SU-DHL-6 (cell line): ENCODE measurements around the gene BAG3.

Experiments
- H2AFZ ChIP-seq: fragments of 200-600 bp; sonication (generic); 2 replicates; pipeline ENCODE4 v1.6.1; 2014; ENCODE audit warnings: low read depth, mild to moderate bottlenecking, moderate library complexity, mixed read lengths, antibody characterized with exemption, low read length; ENCODE audit not compliant: severe bottlenecking
- H3F3A ChIP-seq: fragments of 200-600 bp; shearing (Covaris generic); 2 replicates; pipeline ENCODE4 v1.6.0; 2016; ENCODE audit warnings: antibody characterized with exemption, mild to moderate bottlenecking; ENCODE audit not compliant: insufficient read depth
- H3K27ac ChIP-seq: fragments of 200-600 bp; sonication (generic); 2 replicates; pipeline ENCODE4 v1.5.1; 2016; ENCODE audit warnings: low read depth, mild to moderate bottlenecking, low read length, moderate library complexity, mixed read lengths
- H3K27me3 ChIP-seq: fragments of 200-600 bp; sonication (generic), shearing (Covaris generic); 2 replicates; pipeline ENCODE4 v1.6.0; 2014; ENCODE audit warnings: mild to moderate bottlenecking, low read length
- H3K36me3 ChIP-seq: fragments of 200-600 bp; sonication (generic); 2 replicates; pipeline ENCODE4 v1.6.1; 2014; ENCODE audit warnings: mild to moderate bottlenecking, low read length, mixed read lengths
- H3K4me2 ChIP-seq: fragments of 300-600, 200-600 bp; shearing (Covaris generic), sonication (generic); 2 replicates; pipeline ENCODE4 v1.6.0; 2014; ENCODE audit warnings: low read length, low read depth, mild to moderate bottlenecking; ENCODE audit not compliant: poor library complexity, severe bottlenecking
- H3K4me3 ChIP-seq: fragments of 200-600 bp; sonication (generic); 2 replicates; pipeline ENCODE4 v1.5.1; 2014; ENCODE audit warnings: antibody characterized with exemption, low read length, mild to moderate bottlenecking, mixed read lengths; ENCODE audit not compliant: insufficient read depth, poor library complexity, severe bottlenecking
- H3K79me2 ChIP-seq: fragments of 200-600 bp; sonication (generic); 2 replicates; pipeline ENCODE4 v1.6.1; 2014; ENCODE audit warnings: mild to moderate bottlenecking, low read length, moderate library complexity; ENCODE audit not compliant: insufficient read depth
- H3K9ac ChIP-seq: fragments of 200-600 bp; sonication (generic); 2 replicates; pipeline ENCODE4 v1.7.0; 2014; ENCODE audit warnings: mild to moderate bottlenecking, low read length
- H3K9me2 ChIP-seq: fragments of 200-600 bp; sonication (generic); replicated peaks from 2 replicates; pipeline ENCODE4 v1.6.1; 2014; ENCODE audit warnings: low read length; ENCODE audit not compliant: insufficient read depth
- H3K9me3 ChIP-seq: fragments of 200-600 bp; sonication (generic); 2 replicates; pipeline ENCODE4 v1.6.1; 2014; ENCODE audit warnings: low read length, mixed read lengths; ENCODE audit not compliant: insufficient read depth
- H4K20me1 ChIP-seq: fragments of 200-600 bp; sonication (generic); 2 replicates; pipeline ENCODE4 v1.6.1; 2014; ENCODE audit warnings: low read depth, mild to moderate bottlenecking, antibody characterized with exemption, low read length, moderate library complexity, mixed read lengths
- CTCF ChIP-seq: fragments of 200-600 bp; sonication (generic); IDR thresholded peaks from one replicate; pipeline ENCODE4 v1.5.1; 2017; ENCODE audit warnings: antibody characterized with exemption, mild to moderate bottlenecking, low read length, moderate library complexity; ENCODE audit not compliant: insufficient read depth, poor library complexity, severe bottlenecking
- EZH2phosphoT487 ChIP-seq: fragments of 200-600 bp; sonication (generic), shearing (Covaris generic); conservative IDR thresholded peaks from 2 replicates; pipeline ENCODE4 v1.6.1; 2018; ENCODE audit warnings: mild to moderate bottlenecking, antibody characterized with exemption, low read length, moderate library complexity, mixed read lengths

Gene BAG3

DNA sequence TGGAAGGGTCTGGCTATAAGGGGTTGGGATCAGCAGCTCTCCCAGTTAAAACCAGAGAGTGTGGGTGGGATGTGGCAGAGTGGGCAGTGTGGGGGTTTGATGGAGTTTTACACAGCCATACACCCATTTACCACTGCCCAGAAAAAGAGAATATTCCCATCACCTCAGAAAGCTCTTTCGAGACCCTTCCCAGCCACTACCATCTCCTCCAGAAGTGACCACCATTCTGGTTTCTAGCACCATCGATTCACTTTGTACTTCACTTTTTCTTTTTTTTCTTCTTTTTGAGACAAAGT lies 15.5 kb downstream of the BAG3 start:
- no peak overlapping the region for H3K27ac ChIP-seq
- no peaks in the 10 kb centered on the region for H3K9me2 ChIP-seq
- no peak overlapping the region for H3K4me2 ChIP-seq
- no peaks in the 10 kb centered on the region for H4K20me1 ChIP-seq
- no peak overlapping the region for H2AFZ ChIP-seq
- H3K36me3 ChIP-seq: no peaks in the 10 kb centered on the region
- no peak overlapping the region for H3K9ac ChIP-seq
- H3K4me3 ChIP-seq: no peak overlapping the region
- no peak for TF ChIP-seq CTCF
- no peak for TF ChIP-seq EZH2phosphoT487
- H3K27me3 ChIP-seq: no peaks in the 10 kb centered on the region
- no peaks in the 10 kb centered on the region for H3F3A ChIP-seq
- no peaks in the 10 kb centered on the region for H3K79me2 ChIP-seq
- H3K9me3 ChIP-seq: no peaks in the 10 kb centered on the region

GRCh38 chr10:119667562-119668328 lies 16.6 kb downstream of the BAG3 start:
- H3F3A ChIP-seq: no peaks in the 10 kb centered on the region
- H3K9me3 ChIP-seq: no peaks in the 10 kb centered on the region
- no peaks in the 10 kb centered on the region for H4K20me1 ChIP-seq
- H3K9ac ChIP-seq: no peak overlapping the region
- H3K9me2 ChIP-seq: no peaks in the 10 kb centered on the region
- H3K79me2 ChIP-seq: no peaks in the 10 kb centered on the region
- H3K4me2 ChIP-seq: no peak overlapping the region
- H3K36me3 ChIP-seq: no peaks in the 10 kb centered on the region
- no peak overlapping the region for H3K4me3 ChIP-seq
- TF ChIP-seq EZH2phosphoT487 (no peak), CTCF (no peak)
- H3K27me3 ChIP-seq: no peaks in the 10 kb centered on the region
- no peak overlapping the region for H3K27ac ChIP-seq
- H2AFZ ChIP-seq: no peak overlapping the region

DNA sequence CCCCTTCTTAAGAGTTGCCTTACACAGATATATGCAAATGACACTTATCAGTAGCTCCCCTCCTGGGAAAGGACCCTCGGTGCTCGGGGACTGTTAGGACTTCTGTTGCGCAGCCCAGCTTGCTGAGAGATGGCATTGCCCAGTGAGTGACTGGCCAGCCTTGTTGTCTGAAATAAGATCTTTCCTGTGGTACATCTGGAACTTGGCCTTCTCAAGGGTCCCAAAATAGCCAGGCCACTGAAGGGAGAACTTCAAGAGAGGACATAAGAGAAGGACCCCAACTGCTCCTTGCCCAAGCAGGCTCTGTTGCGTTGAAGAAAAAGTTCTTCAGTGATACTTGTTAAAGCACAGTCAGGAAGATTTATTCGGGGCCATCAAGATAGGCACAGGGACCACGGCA lies 17.3 kb downstream of the BAG3 start:
- Histone ChIP-seq H3K9me2 (no peaks in the 10 kb centered on the region), H2AFZ (no peak overlapping the region)

More for the DNA sequence above, 17.3 kb downstream of the BAG3 start:
- Histone ChIP-seq H3F3A (no peaks in the 10 kb centered on the region), H4K20me1 (no peaks in the 10 kb centered on the region), H3K9ac (no peak overlapping the region), H3K27me3 (no peaks in the 10 kb centered on the region), H3K27ac (no peak overlapping the region), H3K4me2 (no peak overlapping the region), H3K4me3 (no peak overlapping the region), H3K9me3 (no peaks in the 10 kb centered on the region), H3K79me2 (no peaks in the 10 kb centered on the region), H3K36me3 (no peaks in the 10 kb centered on the region)
- TF ChIP-seq CTCF (no peak), EZH2phosphoT487 (no peak)
